GM18951 (cell line): ENCODE results near the gene DIP2B.

Experiments used
- POLR2A ChIP-seq: IDR thresholded peaks from 4 replicates; pipeline ENCODE4 v1.6.1; 2011; ENCODE audit warnings: mild to moderate bottlenecking; ENCODE audit not compliant: insufficient read length, insufficient read depth; ENCODE audit errors: extremely low read depth
- in situ Hi-C: fragments of 300-500 bp; cut with MboI; formaldehyde crosslinking; loops from one replicate; pipeline ENCODE4 v1.12.0; 2022; ENCODE audit warnings: low sequenced_read_pairs, mixed read lengths, inconsistent platforms; ENCODE audit not compliant: unreplicated experiment

DIP2B gene

GRCh38 chr12:50695961-50696360, 191.2 kb downstream of the DIP2B start:
- in situ Hi-C loops = no loop called here
- no peak for TF ChIP-seq POLR2A

DNA sequence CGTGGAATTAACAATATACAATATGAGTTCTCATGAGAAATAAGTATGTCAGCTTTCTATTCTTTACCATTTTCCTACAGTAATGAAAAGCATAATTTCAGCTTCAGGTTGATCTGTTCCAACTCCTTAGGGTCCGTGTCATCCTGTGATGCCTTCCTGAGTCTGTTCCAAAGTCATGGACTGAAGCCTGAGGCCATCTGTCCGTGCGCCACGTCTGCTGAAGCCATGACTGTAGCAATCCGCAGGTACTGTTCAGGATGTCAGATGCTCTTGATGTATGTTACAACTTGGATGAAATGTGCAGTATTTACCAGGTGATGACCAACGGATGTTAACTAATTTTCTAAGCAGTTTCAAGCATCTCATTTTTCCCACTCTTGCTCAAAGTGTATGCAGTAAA, 192.1 kb downstream of the DIP2B start:
- no peak for TF ChIP-seq POLR2A
- in situ Hi-C loops = no loop called here

- TF ChIP-seq POLR2A = no peak
- in situ Hi-C loops = no loop called here
These were observed 194.4 kb downstream of the DIP2B start for GRCh38 chr12:50699154-50699553.

DNA sequence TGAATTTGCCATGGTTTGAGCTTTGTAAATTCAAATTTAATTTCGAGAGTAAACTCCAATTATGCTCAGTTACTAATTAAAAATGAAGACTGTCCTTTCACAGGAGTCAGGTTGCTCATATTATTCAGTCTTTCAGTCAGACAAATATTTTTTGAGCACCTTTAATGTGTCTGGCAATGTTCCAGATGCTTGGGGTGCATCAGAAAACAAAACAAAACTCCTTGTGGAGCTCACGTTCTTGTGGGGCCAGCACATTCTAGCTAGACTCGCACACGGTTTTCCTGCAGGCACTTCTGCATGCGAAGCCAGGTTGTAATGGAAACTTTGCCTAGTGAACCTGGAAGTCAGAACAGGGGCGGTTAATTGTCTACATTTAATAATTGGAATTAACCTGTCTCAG, 195.2 kb downstream of the DIP2B start:
- in situ Hi-C loops = no loop called here
- TF ChIP-seq POLR2A = no peak

GRCh38 chr12:50706606-50707005, 201.8 kb downstream of the DIP2B start:
- no peak for TF ChIP-seq POLR2A
- in situ Hi-C loops = no loop called here

DNA sequence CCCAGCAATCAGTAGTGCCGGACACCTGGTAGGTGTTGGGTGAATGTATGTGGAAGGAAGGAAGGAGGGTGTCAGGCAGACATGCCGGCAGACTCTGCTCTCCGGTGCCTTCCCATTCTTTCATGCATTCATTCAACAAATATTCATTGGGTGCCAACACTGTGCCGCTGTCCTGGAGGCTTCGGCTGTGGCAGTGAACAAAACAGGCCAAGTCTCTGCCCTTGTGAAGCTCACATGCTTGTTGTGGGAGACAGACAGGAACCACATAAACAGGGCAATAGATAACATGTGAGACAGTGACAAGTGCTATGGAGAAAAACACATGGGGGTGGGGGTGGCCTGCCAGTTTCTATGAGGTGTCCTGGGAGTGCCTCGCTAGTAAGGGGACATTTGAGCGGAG, 202.6 kb downstream of the DIP2B start:
- TF ChIP-seq POLR2A = no peak
- in situ Hi-C loops = no loop called here

- TF ChIP-seq POLR2A = no peak
- in situ Hi-C loops = no loop called here
These were observed 203.8 kb downstream of the DIP2B start for GRCh38 chr12:50708631-50709030.

GRCh38 chr12:50711121-50711520, 206.3 kb downstream of the DIP2B start:
- in situ Hi-C loops = no loop called here

DNA sequence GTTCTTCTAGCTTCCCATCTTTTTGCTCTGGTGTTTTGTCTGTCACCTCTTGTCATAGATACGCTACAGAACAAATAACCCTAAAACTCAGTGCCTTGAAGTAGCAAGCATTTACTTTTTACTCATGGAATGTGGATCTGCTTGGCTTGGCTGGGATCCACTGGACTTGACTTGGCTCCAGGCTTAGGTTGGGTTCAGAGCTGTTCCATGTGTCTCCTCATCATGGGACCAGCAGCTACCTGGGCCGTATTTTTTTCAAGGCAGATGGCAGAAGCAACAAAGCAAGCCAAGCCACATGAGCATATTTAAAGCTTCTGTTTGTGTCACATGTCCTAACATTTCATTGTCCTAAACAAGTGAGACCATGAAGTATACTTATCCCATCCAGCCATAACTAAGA, 210.4 kb downstream of the DIP2B start:
- no peak for TF ChIP-seq POLR2A
- in situ Hi-C loops = no loop called here

More at GRCh38 chr12:50711121-50711520, 206.3 kb downstream of the DIP2B start:
- TF ChIP-seq POLR2A = no peak

- TF ChIP-seq POLR2A = no peak
- in situ Hi-C loops = no loop called here
These were observed 214.0 kb downstream of the DIP2B start for GRCh38 chr12:50718760-50719159.

GRCh38 chr12:50720085-50720484, 215.3 kb downstream of the DIP2B start:
- in situ Hi-C loops = no loop called here
- TF ChIP-seq POLR2A = no peak

DNA sequence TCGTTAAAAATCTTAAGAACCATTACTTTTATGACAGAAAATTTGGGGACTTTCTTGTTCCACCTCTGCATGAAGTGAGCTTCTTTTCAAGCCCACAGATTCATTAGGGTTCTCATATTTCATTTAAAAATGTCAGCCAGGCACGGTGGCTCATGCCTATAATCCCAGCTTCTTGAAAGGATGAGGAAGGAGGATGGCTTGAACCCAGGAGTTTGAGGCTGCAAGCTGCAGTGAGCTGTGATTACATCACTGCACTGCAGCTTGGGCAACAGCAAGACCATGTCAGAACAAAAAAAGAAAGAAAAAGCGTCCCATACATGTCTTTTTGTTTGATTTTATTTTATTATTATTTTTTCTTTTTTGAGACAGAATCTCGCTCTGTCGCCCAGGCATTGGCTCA, 215.7 kb downstream of the DIP2B start:
- in situ Hi-C loops = no loop called here

GRCh38 chr12:50723865-50724264, 219.1 kb downstream of the DIP2B start:
- in situ Hi-C loops = no loop called here
- no peak for TF ChIP-seq POLR2A

More for the DNA sequence above, 215.7 kb downstream of the DIP2B start:
- TF ChIP-seq POLR2A = no peak

- no peak for TF ChIP-seq POLR2A
- in situ Hi-C loops = no loop called here
These were observed 220.5 kb downstream of the DIP2B start for GRCh38 chr12:50725011-50725942.
